IMR-90 (cell line): ENCODE measurements around the gene TMEM114. TPM values are rescaled to one million over a fixed set of nuclear protein-coding genes. Genes with fewer than 3 reads are reported as not detected.

Experiments
- ATAC-seq: fragments of 200-7000 bp; cut with Tn5 transposase; 2 replicates; pipeline ENCODE4 v1.9.1; 2020; ENCODE audit warnings: low read depth, mild to moderate bottlenecking, moderate library complexity
- BruUV-seq: library from RNA; stranded (reverse); fragments of 400-500 nt; replicated peaks from 2 replicates; lab custom pipeline; 2021; lab: Mats Ljungman, UMichigan
- CTCF ChIA-PET: fragments of 300-600 bp; formaldehyde crosslinking; extraction: SDS; loops from one replicate; lab custom pipeline; 2021; ENCODE audit warnings: antibody characterized with exemption; lab: Yijun Ruan, JAX
- POLR2A ChIA-PET: fragments of 300-600 bp; sonication (Branson Sonifier 250); formaldehyde crosslinking; loops from one replicate; lab custom pipeline; 2022; ENCODE audit warnings: antibody characterized with exemption; ENCODE audit not compliant: unreplicated experiment; lab: Charles Lee
- DNase-seq: peaks from one replicate; pipeline ENCODE4 v3.0.0; 2013
- H2AFZ ChIP-seq: replicated peaks from 2 replicates; pipeline ENCODE3; 2013; ENCODE audit warnings: low read length, mild to moderate bottlenecking; ENCODE audit not compliant: poor library complexity
- H2AK5ac ChIP-seq: 2 replicates; pipeline ENCODE4 v1.6.1; 2013; ENCODE audit warnings: low read depth, low read length, inconsistent platforms
- H2AK9ac ChIP-seq: replicated peaks from 2 replicates; pipeline ENCODE3; 2013; ENCODE audit warnings: mild to moderate bottlenecking, low read depth, low read length, moderate library complexity; ENCODE audit not compliant: poor library complexity
- H2BK120ac ChIP-seq: 2 replicates; pipeline ENCODE4 v1.6.1; 2013; ENCODE audit warnings: low read depth, low read length, inconsistent platforms
- H2BK15ac ChIP-seq: 3 replicates; pipeline ENCODE4 v1.6.1; 2013; ENCODE audit warnings: low read depth, low read length, inconsistent platforms
- H2BK20ac ChIP-seq: 2 replicates; pipeline ENCODE4 v1.6.1; 2013; ENCODE audit warnings: low read depth, mild to moderate bottlenecking, inconsistent platforms, low read length, moderate library complexity
- H2BK5ac ChIP-seq: 2 replicates; pipeline ENCODE4 v1.6.1; 2013; ENCODE audit warnings: mild to moderate bottlenecking, low read depth, low read length, inconsistent platforms; ENCODE audit not compliant: poor library complexity, severe bottlenecking
- H3K14ac ChIP-seq: replicated peaks from 2 replicates; pipeline ENCODE4 v1.6.1; 2013; ENCODE audit warnings: low read depth, low read length, inconsistent platforms
- H3K18ac ChIP-seq: 2 replicates; pipeline ENCODE4 v1.6.1; 2013; ENCODE audit warnings: low read depth, low read length, control low read depth
- H3K23ac ChIP-seq: 2 replicates; pipeline ENCODE4 v1.6.1; 2013; ENCODE audit warnings: low read depth, low read length, inconsistent platforms
- H3K27ac ChIP-seq: 2 replicates; pipeline ENCODE4 v1.5.1; 2013; ENCODE audit warnings: mild to moderate bottlenecking, control low read depth, low read length; ENCODE audit not compliant: insufficient read depth
- H3K27me3 ChIP-seq: 2 replicates; pipeline ENCODE4 v1.6.1; 2013; ENCODE audit warnings: low read length; ENCODE audit not compliant: control insufficient read depth, insufficient read depth
- H3K36me3 ChIP-seq: 2 replicates; pipeline ENCODE4 v1.6.1; 2013; ENCODE audit warnings: low read length, mixed read lengths; ENCODE audit not compliant: control insufficient read depth, insufficient read depth
- H3K4ac ChIP-seq: 2 replicates; pipeline ENCODE4 v1.6.1; 2013; ENCODE audit warnings: low read depth, low read length, inconsistent platforms
- H3K4me1 ChIP-seq: 2 replicates; pipeline ENCODE4 v1.6.1; 2013; ENCODE audit warnings: low read length, mixed read lengths; ENCODE audit not compliant: control insufficient read depth, insufficient read depth
- H3K4me2 ChIP-seq: 2 replicates; pipeline ENCODE4 v1.6.1; 2013; ENCODE audit warnings: low read depth, mild to moderate bottlenecking, control low read depth, low read length, moderate library complexity
- H3K4me3 ChIP-seq: 2 replicates; pipeline ENCODE4 v1.5.1; 2013; ENCODE audit warnings: low read depth, mild to moderate bottlenecking, control low read depth, low read length, moderate library complexity; ENCODE audit not compliant: insufficient read depth
- H3K56ac ChIP-seq: 2 replicates; pipeline ENCODE4 v1.6.1; 2013; ENCODE audit warnings: low read length, inconsistent platforms; ENCODE audit not compliant: insufficient read depth; ENCODE audit errors: extremely low read depth
- H3K79me1 ChIP-seq, 2 experiments: 2 replicates each; pipeline ENCODE4 v1.6.1; 2013; ENCODE audit warnings: low read length in 2 of 2, inconsistent platforms in 1 of 2, low read depth in 1 of 2
- H3K9ac ChIP-seq: 2 replicates; pipeline ENCODE4 v1.6.1; 2013; ENCODE audit warnings: low read depth, low read length, control low read depth
- H3K9me1 ChIP-seq: 2 replicates; pipeline ENCODE4 v1.6.1; 2013; ENCODE audit warnings: low read length, inconsistent platforms; ENCODE audit not compliant: insufficient read depth
- H3K9me3 ChIP-seq: 2 replicates; pipeline ENCODE4 v1.6.1; 2013; ENCODE audit warnings: low read length; ENCODE audit not compliant: control insufficient read depth, insufficient read depth
- H4K20me1 ChIP-seq: 2 replicates; pipeline ENCODE4 v1.6.1; 2013; ENCODE audit warnings: low read length, inconsistent platforms; ENCODE audit not compliant: insufficient read depth
- H4K5ac ChIP-seq: 2 replicates; pipeline ENCODE4 v1.6.1; 2013; ENCODE audit warnings: mild to moderate bottlenecking, low read depth, low read length, control low read depth
- H4K8ac ChIP-seq, 2 experiments: 2 replicates each; pipeline ENCODE4 v1.6.1; 2013; ENCODE audit warnings: low read depth in 2 of 2, low read length in 2 of 2, control low read depth in 1 of 2, inconsistent platforms in 1 of 2
- H4K91ac ChIP-seq: 2 replicates; pipeline ENCODE4 v1.6.1; 2013; ENCODE audit warnings: low read depth, low read length, inconsistent platforms; ENCODE audit not compliant: insufficient read depth
- ELK1 ChIP-seq: fragments of 150-350 bp; IDR thresholded peaks from 2 replicates; pipeline ENCODE4 v1.6.1; 2016; ENCODE audit warnings: low read depth, mild to moderate bottlenecking, low read length, moderate library complexity, borderline replicate concordance
- MAZ ChIP-seq: IDR thresholded peaks from 2 replicates; pipeline ENCODE4 v1.6.1; 2012; ENCODE audit warnings: low read depth, mild to moderate bottlenecking, low read length, improper control_type of control experiment, moderate library complexity, borderline replicate concordance
- RAD21 ChIP-seq: IDR thresholded peaks from 2 replicates; pipeline ENCODE4 v1.6.1; 2012; ENCODE audit warnings: low read length, improper control_type of control experiment
- RFX5 ChIP-seq: IDR thresholded peaks from 2 replicates; pipeline ENCODE4 v1.8.0; 2012; ENCODE audit warnings: low read depth, mild to moderate bottlenecking, low read length, moderate library complexity
- USF2 ChIP-seq: fragments of 150-350 bp; IDR thresholded peaks from 2 replicates; pipeline ENCODE4 v1.6.1; 2017; ENCODE audit warnings: mild to moderate bottlenecking, antibody characterized with exemption, low read length, low read depth
- WGBS, 2 experiments: methylation state at CpG; one replicate each; pipeline versions ENCODE4 v1.1.5 to v1.1.7; 2013; ENCODE audit warnings: missing lambda C conversion rate in 2 of 2; ENCODE audit not compliant: insufficient read length in 1 of 2; ENCODE audit errors: extremely low coverage in 2 of 2; 5-methylcytosine and 5-hydroxymethylcytosine counted together
- dilution Hi-C: fragments of 300-500 bp; cut with HindIII; formaldehyde crosslinking; loops from one replicate; pipeline ENCODE4 v1.14.3; 2018; ENCODE audit warnings: low sequenced_read_pairs; ENCODE audit not compliant: unreplicated experiment
- in situ Hi-C: fragments of 300-500 bp; cut with MboI; formaldehyde crosslinking; loops from 3 replicates; pipeline ENCODE4 v1.14.3; 2019; ENCODE audit warnings: low sequenced_read_pairs, inconsistent platforms, mixed read lengths
- intact Hi-C: fragments of 100-400 bp; cut with micrococcal nuclease; formaldehyde crosslinking; loops from 2 replicates; pipeline ENCODE4 v1.10.0; 2022
- polyA plus RNA-seq, 3 experiments: library from polyadenylated mRNA; depleted of rRNA; stranded (reverse); fragments of >200 nt; gene quantifications; 2 replicates each; pipeline ENCODE4 v1.2.3, GENCODE V29; 2012; ENCODE audit warnings: low replicate concordance in 1 of 3
- total RNA-seq: library from RNA; depleted of rRNA; stranded (reverse); fragments of >200 nt; gene quantifications from 2 replicates; pipeline ENCODE4 v1.2.3, GENCODE V29; 2012

TMEM114 gene
- total and polyA plus RNA-seq, 2 of the 4 experiments (the other 2 are of a cell fraction): not detected

- H3K4me2 ChIP-seq: no peak overlapping the region
- H3K4me3 ChIP-seq: no peak overlapping the region
- dilution Hi-C loops: no loop called here
- H3K4me1 ChIP-seq: no peaks in the 10 kb centered on the region
- H3K23ac ChIP-seq: no peak overlapping the region
- H2AFZ ChIP-seq: no peak overlapping the region
- no peak overlapping the region for H2BK15ac ChIP-seq
- H3K18ac ChIP-seq: no peak overlapping the region
- no peaks in the 10 kb centered on the region for H3K9me3 ChIP-seq
- no TSS peak for BruUV-seq
- no peak overlapping the region for H3K14ac ChIP-seq
- H4K91ac ChIP-seq: no peak overlapping the region
- in situ Hi-C loops: no loop called here
- no peak overlapping the region for H3K27ac ChIP-seq
- intact Hi-C loops: no loop called here
- H3K9ac ChIP-seq: no peak overlapping the region
- H2BK20ac ChIP-seq: no peak overlapping the region
- DNase-seq (no peak), ATAC-seq (no peak)
- no peak overlapping the region for H3K4ac ChIP-seq
- ChIA-PET CTCF (interaction anchor here (0.6 kb wide), 1 partner anchor 137 kb away, joined by 3 read pairs; no protein-coding TSS in a partner anchor), POLR2A (no interaction called here)
- H3K27me3 ChIP-seq: no peaks in the 10 kb centered on the region
- WGBS, 2 experiments: no CpG with 5 or more reads among the region's 3 CpGs
- no peaks in the 10 kb centered on the region for H3K9me1 ChIP-seq
- no peak for TF ChIP-seq RAD21
- TF ChIP-seq ELK1: no peak
- no peak for TF ChIP-seq RFX5
- no peak for TF ChIP-seq USF2
- TF ChIP-seq MAZ: no peak
- no peak overlapping the region for H2AK9ac ChIP-seq
- H4K20me1 ChIP-seq: no peaks in the 10 kb centered on the region
- no peak overlapping the region for H4K5ac ChIP-seq
- no peak overlapping the region for H2AK5ac ChIP-seq
- no peak overlapping the region for H2BK5ac ChIP-seq
- no peak overlapping the region for H3K56ac ChIP-seq
- no peaks in the 10 kb centered on the region for H3K36me3 ChIP-seq
- H3K79me1 ChIP-seq: no peaks in the 10 kb centered on the region
- no peak overlapping the region for H4K8ac ChIP-seq
- no peak overlapping the region for H2BK120ac ChIP-seq
These were observed 42.1 kb downstream of the TMEM114 start for GRCh38 chr16:8548166-8548565.
